HepG2 (cell line): ENCODE measurements around the gene MAGEA8.
"Not testable (repeated sequence)": the region's sequence is repeated elsewhere in the genome, so short reads cannot be mapped to it uniquely, and the experiment has no call there.

Experiments
- BRD4 ChIP-seq: sonication (generic); formaldehyde crosslinking; IDR thresholded peaks from 2 replicates; pipeline ENCODE4 v1.4.0; 2020; ENCODE audit warnings: missing genetic modification reagents
- POLR2A ChIP-seq, 2 experiments: IDR thresholded peaks; 2 replicates each; pipeline ENCODE4 v1.6.1; 2011; ENCODE audit warnings: low read depth in 2 of 2, low read length in 2 of 2, mild to moderate bottlenecking in 1 of 2, moderate library complexity in 1 of 2; ENCODE audit not compliant: insufficient read depth in 1 of 2
- RAD21 ChIP-seq: fragments of 450-650 bp; formaldehyde crosslinking; IDR thresholded peaks from 2 replicates; pipeline ENCODE4 v1.5.0; 2020; ENCODE audit warnings: mild to moderate bottlenecking
- SMC3 ChIP-seq: IDR thresholded peaks from 2 replicates; pipeline ENCODE4 v1.6.1; 2011; ENCODE audit warnings: low read length, improper control_type of control experiment
- THYN1 ChIP-seq: sonication (generic); formaldehyde crosslinking; IDR thresholded peaks from 2 replicates; pipeline ENCODE4 v1.8.1; 2023; ENCODE audit warnings: low read depth, mild to moderate bottlenecking, moderate library complexity, missing genetic modification reagents, borderline replicate concordance
- ZNF335 ChIP-seq: sonication (generic); formaldehyde crosslinking; IDR thresholded peaks from 2 replicates; pipeline ENCODE4 v1.4.0; 2020; ENCODE audit warnings: missing genetic modification reagents
- ZNF530 ChIP-seq: sonication (generic); formaldehyde crosslinking; IDR thresholded peaks from 2 replicates; pipeline ENCODE4 v1.5.0; 2020; ENCODE audit warnings: low read depth, mild to moderate bottlenecking, missing genetic modification reagents
- ZNF800 ChIP-seq: sonication (generic); formaldehyde crosslinking; IDR thresholded peaks from 2 replicates; pipeline ENCODE4 v1.4.0; 2020; ENCODE audit warnings: missing genetic modification reagents

- TF ChIP-seq SMC3; ZNF335; THYN1; ZNF800 (CRISPR knock-in tag); RAD21 (CRISPR knock-in tag); ZNF530 (CRISPR knock-in tag); BRD4 (CRISPR knock-in tag); POLR2A (IDR thresholded peaks at IDR 0.05; ENCODE audit: insufficient read depth in 1 of 2, low read depth in 2 of 2, low read length in 2 of 2): not testable (repeated sequence)
Observed at GRCh38 chrX:149927964-149928258, 46.9 kb downstream of the MAGEA8 start.
